Forelimb muscle (tissue), 1 donor: ENCODE results near the gene DCLK1. TPM values are rescaled to one million over a fixed set of nuclear protein-coding genes. Genes with fewer than 3 reads are reported as not detected.

Experiments
- DNase-seq: peaks from one replicate; pipeline ENCODE4 v3.0.0-alpha.2; 2013; ENCODE audit warnings: low read depth
- polyA plus RNA-seq: library from polyadenylated mRNA; unstranded; fragments of 120-200 nt; gene quantifications from one replicate; pipeline ENCODE4 v1.2.1, GENCODE V29; 2013; ENCODE audit not compliant: insufficient read length

DCLK1 gene
- polyA plus RNA-seq, 1 donor, result 77.3 TPM

DNA sequence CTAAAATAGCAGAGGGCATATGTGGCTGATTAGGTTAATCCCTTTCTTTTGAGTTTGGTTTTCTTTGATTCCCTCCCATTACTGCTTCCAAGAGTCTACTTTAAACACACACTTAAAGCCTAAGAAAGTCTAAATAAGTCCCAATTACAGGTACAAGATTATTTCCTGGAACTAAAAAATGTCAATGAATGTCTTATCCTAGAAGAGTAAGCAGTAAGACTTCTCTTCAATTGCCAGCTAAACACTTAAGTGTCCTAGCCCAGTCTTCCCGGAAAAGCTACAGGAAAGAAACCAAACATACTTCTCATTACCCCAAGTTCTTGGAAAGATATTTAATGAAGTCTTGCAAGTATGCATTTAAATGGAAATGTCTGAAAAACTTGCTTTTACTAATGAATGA, 233.1 kb downstream of the DCLK1 start:
- no peak for DNase-seq

- no peak for DNase-seq
These were observed 236.5 kb downstream of the DCLK1 start for GRCh38 chr13:35894636-35895035.

- DNase-seq, result no peak
These were observed 238.1 kb downstream of the DCLK1 start for GRCh38 chr13:35892837-35893814.

DNA sequence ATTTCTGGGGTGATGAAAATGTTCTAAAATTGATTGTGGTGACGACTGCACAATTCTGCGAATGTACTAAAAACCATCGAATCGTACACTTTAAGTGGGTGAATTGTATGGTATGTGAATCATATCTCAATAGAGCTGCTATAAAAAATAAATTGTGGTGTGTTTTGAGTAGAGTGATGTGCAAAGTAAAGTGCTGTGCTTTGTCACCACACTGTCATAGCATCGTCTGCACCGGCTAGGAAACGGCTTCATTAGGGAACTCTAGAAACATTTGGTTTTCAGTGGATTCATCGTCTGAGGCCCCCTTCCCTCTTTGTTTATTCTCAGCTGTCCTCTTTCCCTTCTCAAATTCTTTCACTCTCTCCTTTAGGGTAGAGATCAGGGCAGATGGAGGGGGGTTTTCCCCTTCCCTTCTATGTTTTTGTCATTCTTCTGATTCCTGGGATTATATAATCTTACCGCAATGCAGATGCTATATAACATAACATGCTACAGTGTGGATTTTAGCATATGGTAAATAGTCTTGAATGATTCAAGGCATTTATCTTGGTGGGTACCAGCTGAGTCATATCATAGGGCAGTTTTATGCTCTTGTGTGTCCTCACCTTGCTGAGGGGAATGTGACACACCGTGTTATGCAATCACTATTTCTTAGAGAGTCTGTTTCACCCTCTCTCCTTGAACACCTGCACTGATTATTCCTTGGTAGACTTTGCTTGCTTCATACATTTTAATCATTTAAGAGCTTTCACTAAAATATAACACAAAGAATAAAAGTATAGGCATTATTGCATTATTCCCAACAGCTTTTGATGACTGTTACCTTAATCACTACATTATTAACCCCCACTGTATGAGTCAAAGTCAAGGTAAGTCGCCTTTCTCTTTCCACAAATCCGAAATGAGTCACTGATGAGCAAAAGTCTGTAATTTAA, 239.4 kb downstream of the DCLK1 start:
- DNase-seq, result no peak

DNA sequence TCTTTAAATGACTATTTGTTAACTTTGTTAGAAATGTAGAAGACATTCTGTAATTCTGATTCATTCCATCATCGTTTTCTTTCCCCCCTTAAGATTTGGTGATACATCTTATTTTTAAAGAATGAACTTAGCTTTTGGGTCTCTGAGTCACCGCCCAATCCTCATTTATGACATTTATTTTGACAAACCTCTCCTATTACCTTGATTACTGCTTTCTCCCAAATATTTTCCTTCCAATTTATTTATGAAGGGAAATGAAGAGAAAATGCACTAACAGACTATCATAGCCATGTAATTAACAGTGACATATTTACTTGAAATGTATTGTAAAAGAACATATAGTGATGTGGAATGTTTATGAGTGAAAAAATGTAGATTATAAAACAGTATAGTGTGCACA, 241.6 kb downstream of the DCLK1 start:
- no peak for DNase-seq

DNA sequence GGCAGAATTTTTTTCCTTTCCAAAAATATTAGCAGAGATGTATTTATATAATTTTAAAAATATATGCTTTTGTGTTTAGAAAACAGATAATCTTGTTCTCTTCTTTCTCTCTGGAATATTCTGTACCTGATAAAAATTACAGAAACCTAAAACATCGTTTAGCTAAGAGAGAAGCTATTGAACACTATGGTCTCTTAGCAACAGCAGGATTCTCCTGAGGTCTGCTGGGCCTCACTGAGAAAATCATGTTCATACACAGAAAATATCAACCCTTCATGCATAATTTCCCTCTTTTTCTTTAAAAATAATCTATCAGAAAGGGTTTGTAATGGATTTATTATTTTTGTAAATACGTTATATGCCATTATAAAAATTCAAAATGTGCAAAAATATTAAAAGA, 242.2 kb downstream of the DCLK1 start:
- DNase-seq, result no peak

DNA sequence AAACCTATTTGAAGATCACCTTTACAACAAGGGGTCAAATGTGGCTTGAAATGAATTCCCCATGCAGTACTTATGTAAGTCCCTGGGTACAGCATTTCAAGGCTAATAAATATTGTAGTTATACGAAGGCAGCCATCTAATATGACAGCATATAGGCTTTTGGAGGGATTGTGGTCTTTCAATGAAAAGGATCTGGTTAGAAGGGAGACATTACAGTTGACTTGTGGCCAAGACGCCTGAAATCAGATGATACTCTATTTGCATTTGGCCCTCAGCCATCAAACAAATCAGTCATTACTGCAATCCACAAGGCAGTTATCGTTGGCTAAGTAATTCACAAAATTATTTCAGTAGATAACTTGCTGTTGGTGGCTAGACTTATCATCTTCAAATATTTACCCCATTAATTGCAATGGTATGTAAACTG, 242.7 kb downstream of the DCLK1 start:
- no peak for DNase-seq

DNA sequence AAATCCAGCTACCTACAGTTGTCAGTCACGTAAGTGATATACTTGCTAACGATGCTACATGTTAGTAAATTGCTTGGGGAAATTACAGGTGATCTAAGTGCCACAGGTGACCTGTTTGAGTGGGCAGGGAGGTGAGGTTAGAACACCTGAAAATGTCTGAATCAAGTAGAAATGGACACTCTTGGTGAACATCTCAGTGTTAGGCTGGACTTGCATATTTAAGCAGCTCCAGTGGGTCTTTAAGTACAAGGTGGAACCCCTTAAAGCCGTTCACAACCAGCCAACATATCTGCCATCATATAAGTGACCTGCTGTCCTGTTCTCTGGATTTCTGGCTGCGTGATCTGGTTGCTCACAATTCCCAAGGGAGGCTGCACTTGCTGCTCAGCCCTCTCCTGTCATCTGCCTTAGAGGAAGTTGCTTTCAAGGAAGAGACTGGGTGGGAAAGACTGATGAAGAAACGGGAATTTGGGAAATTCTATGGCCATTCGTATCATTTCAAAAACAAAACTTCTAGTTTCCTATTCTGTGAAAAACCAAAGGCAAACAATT, 244.0 kb downstream of the DCLK1 start:
- DNase-seq, result no peak

DNA sequence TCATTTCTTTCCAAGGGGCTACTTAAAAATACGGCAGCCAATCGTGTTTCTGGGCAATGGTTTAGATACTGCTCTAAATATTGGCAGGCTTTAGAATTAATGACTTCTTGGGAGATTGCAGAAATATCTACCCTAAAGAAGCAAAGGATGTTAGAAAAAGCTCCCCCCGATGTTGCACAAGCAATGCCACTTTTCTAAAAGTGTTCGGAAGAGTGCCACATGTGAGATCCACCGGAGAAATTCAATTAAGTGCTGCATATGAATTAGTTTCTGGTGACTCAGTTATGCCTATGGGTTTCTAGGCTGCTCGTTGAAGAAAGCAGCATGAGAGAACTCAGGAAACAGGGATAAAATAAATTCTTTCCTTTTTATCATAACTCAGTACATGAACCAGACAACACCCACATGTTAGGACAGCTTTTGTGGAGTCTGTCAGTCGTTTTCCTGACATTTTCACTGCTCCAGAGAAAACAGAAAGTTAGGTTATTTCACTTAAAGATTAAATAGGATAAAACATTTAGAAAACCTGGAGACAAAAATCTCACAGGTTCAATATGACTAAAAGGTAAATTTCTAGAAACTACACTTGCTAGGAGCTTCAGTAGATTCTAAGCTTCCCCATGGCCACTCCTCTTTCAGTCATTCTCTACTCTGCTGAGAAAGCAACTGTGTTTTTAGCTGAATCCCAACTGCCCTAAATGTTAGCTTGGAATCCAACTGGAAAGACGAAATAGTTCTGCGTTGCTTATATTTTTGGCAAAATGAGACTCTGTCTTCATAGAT, 244.7 kb downstream of the DCLK1 start:
- DNase-seq, result no peak

- DNase-seq, result no peak
These were observed 246.9 kb downstream of the DCLK1 start for GRCh38 chr13:35884211-35884760.

DNA sequence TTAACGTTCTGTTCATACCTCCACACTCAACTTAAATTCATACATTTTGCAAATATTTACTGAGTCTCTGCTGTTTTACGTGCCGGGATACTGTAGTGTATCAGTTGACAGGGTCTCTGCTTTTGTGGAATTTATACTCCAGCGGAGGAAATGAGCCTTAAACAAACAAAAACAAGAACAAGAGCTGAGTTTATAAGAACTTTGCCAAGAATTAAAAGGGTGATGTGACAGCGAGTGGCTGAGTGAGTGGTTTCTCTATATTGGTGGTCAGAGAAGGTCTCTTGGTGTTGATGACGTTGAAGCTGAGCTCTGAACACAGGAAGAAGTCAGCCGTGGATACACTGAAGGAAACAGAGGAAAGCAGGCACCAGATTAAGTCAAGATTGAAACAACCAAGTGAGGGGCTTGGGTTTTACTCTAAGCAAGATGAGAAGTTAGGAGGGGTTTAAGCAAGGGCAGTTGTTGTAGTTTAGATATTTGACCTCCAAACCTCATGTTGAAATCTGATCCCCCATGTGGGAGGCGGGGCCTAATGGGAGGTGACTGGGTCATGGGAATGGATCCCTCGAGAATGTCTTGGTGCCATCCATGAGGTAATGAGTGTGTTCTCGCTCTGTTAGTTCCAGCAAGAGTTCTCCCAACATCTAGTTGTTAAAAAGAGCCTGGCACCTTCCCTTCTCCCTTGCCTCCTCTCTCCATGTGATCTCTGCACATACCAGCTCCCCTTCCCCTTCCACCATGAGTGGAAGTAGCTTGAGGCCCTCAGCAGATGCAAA, 248.3 kb downstream of the DCLK1 start:
- DNase-seq, result no peak

DNA sequence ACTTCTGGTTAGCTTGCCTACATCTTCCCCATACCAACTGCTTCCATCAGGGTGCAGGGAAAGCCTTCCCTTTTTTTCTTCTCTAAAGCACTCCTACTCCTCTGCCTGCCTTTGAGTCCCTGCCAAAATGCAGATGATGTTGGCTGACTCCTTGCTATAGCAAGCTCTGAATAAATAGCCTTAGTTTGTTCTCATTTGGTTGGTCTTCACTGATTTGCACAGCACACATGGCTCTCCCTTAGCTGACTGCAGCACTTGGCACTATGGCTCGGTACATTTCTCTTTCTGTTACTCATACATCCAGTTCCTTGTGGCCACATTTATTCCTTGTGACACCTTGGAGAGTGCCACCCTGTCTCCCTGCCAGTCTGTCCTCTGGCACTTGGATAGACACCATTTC, 249.8 kb downstream of the DCLK1 start:
- no peak for DNase-seq

DNA sequence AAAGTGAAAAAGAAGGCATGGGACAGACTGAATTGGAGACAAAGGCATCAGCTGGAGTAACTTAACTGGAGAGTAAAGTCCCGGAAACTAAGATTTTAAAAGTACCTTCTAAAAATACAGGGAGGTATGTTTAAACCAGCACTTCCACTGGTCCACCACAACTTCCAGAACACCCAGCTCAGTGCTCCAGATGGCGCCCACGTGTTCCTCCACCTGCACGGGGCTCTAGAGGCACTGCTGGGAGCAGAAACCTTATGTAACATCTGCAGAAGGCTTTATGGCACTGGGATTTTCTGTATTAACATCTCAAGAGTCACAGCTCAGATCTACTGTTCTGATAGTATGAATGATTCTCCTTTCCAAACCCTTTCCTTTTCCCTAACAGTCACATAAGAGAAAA, 252.1 kb downstream of the DCLK1 start:
- DNase-seq, result no peak

GRCh38 chr13:35876601-35877000, 254.6 kb downstream of the DCLK1 start:
- no peak for DNase-seq

DNA sequence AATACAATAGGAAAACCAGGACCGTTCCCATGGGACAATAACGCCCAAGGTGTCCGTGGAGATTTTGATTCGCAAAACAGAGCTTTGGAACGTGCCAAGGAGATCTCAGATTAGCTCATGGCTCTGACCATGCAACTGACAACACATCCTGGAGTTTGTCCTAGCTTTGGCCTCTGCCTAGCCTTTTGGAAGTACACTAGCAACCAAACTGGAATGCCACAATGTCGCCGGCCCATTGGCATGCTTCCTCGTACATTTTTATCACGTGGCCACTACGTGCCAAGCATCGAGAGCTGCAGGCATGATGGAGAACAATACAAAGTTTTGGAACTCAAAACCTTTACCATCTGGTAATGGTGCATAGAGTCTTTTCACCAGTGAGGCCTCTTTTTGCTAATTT, 256.5 kb downstream of the DCLK1 start:
- DNase-seq, result no peak

DNA sequence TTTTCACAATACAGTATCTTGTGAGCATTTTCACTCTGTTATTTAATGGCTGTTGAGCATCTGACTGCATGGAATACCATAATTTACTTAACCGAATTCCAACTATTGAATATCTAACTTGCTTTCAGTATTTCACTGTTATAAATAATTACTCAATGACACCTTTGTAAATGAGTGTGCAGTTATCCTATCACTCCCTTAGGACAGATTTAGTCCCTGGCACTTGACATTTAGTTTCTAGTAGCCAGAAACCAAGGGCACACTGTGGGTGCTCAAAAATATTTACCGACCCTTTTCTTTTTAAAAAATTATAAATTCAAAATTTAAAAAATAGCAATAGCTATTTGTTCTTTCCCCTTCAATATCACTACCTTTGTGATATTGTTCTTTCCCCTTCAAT, 258.8 kb downstream of the DCLK1 start:
- DNase-seq, result no peak

- no peak for DNase-seq
These were observed 259.6 kb downstream of the DCLK1 start for GRCh38 chr13:35871561-35871960.

- no peak for DNase-seq
These were observed 264.4 kb downstream of the DCLK1 start for GRCh38 chr13:35866801-35867200.

DNA sequence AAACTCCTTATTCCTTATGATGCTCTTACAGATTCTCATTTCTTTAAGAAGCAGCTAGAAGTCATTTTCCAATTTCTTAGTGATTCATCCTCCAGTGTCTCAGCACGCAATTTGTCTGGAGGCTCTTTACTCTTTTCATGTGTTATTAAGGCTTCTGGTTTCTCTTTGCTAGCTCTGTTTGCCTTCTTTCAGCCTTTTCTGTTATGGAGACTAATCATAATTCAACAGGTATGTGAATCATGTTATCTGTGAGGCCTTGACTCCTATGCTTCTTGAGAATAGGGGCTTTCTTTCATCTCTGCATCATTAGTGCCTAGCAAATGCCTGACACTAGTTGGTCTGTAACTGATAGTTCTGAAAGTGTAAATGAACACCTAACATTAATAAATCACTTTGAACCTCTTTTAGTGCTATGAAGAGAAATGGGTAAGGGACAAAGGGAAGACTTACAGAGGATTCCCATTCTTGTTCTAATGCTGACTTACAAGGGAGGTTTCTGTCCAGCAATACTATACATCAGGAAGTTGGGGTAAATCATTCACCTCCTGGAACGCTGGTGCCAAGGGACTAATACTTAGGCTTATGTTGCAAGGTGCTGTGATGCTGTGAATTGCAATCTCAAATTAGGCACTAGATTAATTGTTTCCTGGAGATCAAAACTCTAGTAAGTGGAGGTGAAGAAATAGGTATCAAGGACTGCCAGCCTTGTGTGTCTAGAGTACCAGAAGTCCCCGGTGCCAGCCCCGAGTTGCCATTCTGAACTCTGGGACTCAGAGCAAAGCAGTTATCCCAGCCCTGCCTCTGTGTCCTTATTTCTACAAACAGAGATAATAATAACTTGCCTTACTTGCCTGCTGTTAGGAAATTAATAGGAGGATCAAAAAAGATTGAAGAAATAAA, 265.6 kb downstream of the DCLK1 start:
- DNase-seq, result no peak
